Astrocyte (in vitro differentiated cells and primary cell): ENCODE results near the gene TENM4.

ENCODE experiments used
- EZH2 ChIP-seq: IDR thresholded peaks from 2 replicates; pipeline ENCODE4 v1.6.1; 2012; ENCODE audit warnings: mild to moderate bottlenecking, low read length, inconsistent platforms; ENCODE audit not compliant: insufficient read depth
- TF ChIP-seq, protein P1 (sequence below): IDR thresholded peaks from 2 replicates; pipeline ENCODE4 v1.5.1; 2011; ENCODE audit warnings: low read depth, mild to moderate bottlenecking, inconsistent platforms, low read length, moderate library complexity; ENCODE audit not compliant: insufficient read depth

DNA sequence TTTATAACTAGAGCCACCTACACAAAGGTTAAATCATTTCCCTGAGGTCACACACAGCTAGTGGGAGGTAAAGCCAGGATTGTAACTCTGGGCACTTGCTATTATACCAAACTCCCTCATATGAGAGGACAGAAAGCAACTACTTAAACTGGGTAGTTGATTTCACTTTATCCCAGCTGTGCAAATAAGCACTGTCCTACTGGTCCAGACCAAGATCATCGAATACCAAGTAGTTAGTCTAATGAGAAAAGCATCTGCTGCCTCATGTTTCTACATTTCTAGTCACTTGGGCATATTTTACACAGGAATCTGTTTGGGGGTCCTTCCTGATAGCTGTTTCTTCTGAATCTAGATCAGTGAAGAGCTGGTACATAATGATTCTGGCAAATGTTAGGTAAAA is 687.5 kb downstream of the TENM4 start:
- TF ChIP-seq, protein P1, sequence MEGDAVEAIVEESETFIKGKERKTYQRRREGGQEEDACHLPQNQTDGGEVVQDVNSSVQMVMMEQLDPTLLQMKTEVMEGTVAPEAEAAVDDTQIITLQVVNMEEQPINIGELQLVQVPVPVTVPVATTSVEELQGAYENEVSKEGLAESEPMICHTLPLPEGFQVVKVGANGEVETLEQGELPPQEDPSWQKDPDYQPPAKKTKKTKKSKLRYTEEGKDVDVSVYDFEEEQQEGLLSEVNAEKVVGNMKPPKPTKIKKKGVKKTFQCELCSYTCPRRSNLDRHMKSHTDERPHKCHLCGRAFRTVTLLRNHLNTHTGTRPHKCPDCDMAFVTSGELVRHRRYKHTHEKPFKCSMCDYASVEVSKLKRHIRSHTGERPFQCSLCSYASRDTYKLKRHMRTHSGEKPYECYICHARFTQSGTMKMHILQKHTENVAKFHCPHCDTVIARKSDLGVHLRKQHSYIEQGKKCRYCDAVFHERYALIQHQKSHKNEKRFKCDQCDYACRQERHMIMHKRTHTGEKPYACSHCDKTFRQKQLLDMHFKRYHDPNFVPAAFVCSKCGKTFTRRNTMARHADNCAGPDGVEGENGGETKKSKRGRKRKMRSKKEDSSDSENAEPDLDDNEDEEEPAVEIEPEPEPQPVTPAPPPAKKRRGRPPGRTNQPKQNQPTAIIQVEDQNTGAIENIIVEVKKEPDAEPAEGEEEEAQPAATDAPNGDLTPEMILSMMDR, result no peak
- TF ChIP-seq EZH2, result no peak
